HG02588 (cell line): Measurements from ENCODE around the gene HCAR1.
"Not testable (repeated sequence)": the region's sequence is repeated elsewhere in the genome, so short reads cannot be mapped to it uniquely, and the experiment has no call there.

Experiments used
- ATAC-seq: cut with Tn5 transposase; IDR thresholded peaks from one replicate; pipeline ENCODE4 v1.9.1; 2021; ENCODE audit warnings: mild to moderate bottlenecking, moderate library complexity; ENCODE audit not compliant: unreplicated experiment

The HCAR1 gene

GRCh38 chr12:122730215-122731014, at the start of gene HCAR1:
Gene HCAR1, minus strand, starts transcription at chr12:122730844. Its CDS starts 505 bp downstream, at chr12:122730339.
- ATAC-seq, result no peak

- no peak for ATAC-seq
Measured at GRCh38 chr12:122757568-122757967, 26.9 kb upstream of the HCAR1 start.

- ATAC-seq, result no peak
Measured at GRCh38 chr12:122754790-122755189, 24.1 kb upstream of the HCAR1 start.

- no peak for ATAC-seq
Measured at GRCh38 chr12:122753319-122753650, 22.6 kb upstream of the HCAR1 start.

GRCh38 chr12:122752464-122753318, 22.0 kb upstream of the HCAR1 start, which contains the start of gene DENR:
Gene DENR, plus strand, starts transcription at chr12:122752824. Its CDS starts 878 bp downstream, at chr12:122753702.
- ATAC-seq, result peak; percentile 94

GRCh38 chr12:122750781-122751515, 20.3 kb upstream of the HCAR1 start:
- ATAC-seq, result not testable (repeated sequence)

GRCh38 chr12:122749569-122750332, 19.1 kb upstream of the HCAR1 start:
- no peak for ATAC-seq

GRCh38 chr12:122747224-122748135, 16.8 kb upstream of the HCAR1 start:
- no peak for ATAC-seq

GRCh38 chr12:122743895-122744525, 13.4 kb upstream of the HCAR1 start:
- ATAC-seq, result no peak

- no peak for ATAC-seq
Measured at GRCh38 chr12:122740351-122740750, 9.7 kb upstream of the HCAR1 start.

GRCh38 chr12:122738571-122738970, 7.9 kb upstream of the HCAR1 start:
- no peak for ATAC-seq

- ATAC-seq, result no peak
Measured at GRCh38 chr12:122732611-122733010, 2.0 kb upstream of the HCAR1 start.

- ATAC-seq, result no peak
Measured at GRCh38 chr12:122732170-122732569, 1.5 kb upstream of the HCAR1 start.

- ATAC-seq, result no peak
Measured at GRCh38 chr12:122729583-122730214, 945 bp downstream of the HCAR1 start.

- no peak for ATAC-seq
Measured at GRCh38 chr12:122726080-122726558, 4.5 kb downstream of the HCAR1 start.

GRCh38 chr12:122725452-122726079, 5.1 kb downstream of the HCAR1 start:
- no peak for ATAC-seq

- no peak for ATAC-seq
Measured at GRCh38 chr12:122724641-122725243, 5.9 kb downstream of the HCAR1 start.
